Endothelial cell of umbilical vein (primary cell): ENCODE data around the gene OCLN.

Experiments used
- EZH2 ChIP-seq: IDR thresholded peaks from 2 replicates; pipeline ENCODE4 v1.6.1; 2012; ENCODE audit warnings: borderline replicate concordance, low read depth, mild to moderate bottlenecking, moderate library complexity, low read length, inconsistent platforms; ENCODE audit not compliant: severe bottlenecking
- FOS ChIP-seq: IDR thresholded peaks from 2 replicates; pipeline ENCODE4 v1.6.1; 2011; ENCODE audit warnings: mild to moderate bottlenecking, low read length, moderate library complexity, borderline replicate concordance; ENCODE audit not compliant: insufficient read depth
- GATA2 ChIP-seq: IDR thresholded peaks from 2 replicates; pipeline ENCODE4 v1.7.0; 2011; ENCODE audit warnings: low read depth, mild to moderate bottlenecking, moderate library complexity, mixed read lengths, low read length; ENCODE audit not compliant: insufficient read length, insufficient read depth
- MYC ChIP-seq: IDR thresholded peaks from one replicate; pipeline ENCODE4 v1.6.1; 2011; ENCODE audit warnings: mild to moderate bottlenecking, low read depth, low read length
- POLR2A ChIP-seq: IDR thresholded peaks from 2 replicates; pipeline ENCODE4 v1.6.1; 2012; ENCODE audit warnings: low read depth, mild to moderate bottlenecking, control low read depth, low read length
- POLR2AphosphoS5 ChIP-seq: IDR thresholded peaks from 2 replicates; pipeline ENCODE4 v1.6.1; 2012; ENCODE audit warnings: low read depth, mild to moderate bottlenecking, control low read depth, low read length, moderate library complexity; ENCODE audit not compliant: insufficient read depth
- TF ChIP-seq, protein P1 (sequence below): IDR thresholded peaks from 2 replicates; pipeline ENCODE4 v1.6.1; 2011; ENCODE audit not compliant: insufficient read depth, insufficient read length
- TF ChIP-seq, protein P2 (sequence below), 2 donors: IDR thresholded peaks; 1 replicate in 1 of 2; 2 replicates in 1 of 2; pipeline ENCODE4 v1.5.1; 2011; ENCODE audit warnings: low read length in 2 of 2, mild to moderate bottlenecking in 2 of 2, moderate library complexity in 2 of 2, control low read depth in 1 of 2, inconsistent platforms in 1 of 2, low read depth in 1 of 2; ENCODE audit not compliant: insufficient read depth in 1 of 2; ENCODE audit errors: extremely low read depth in 1 of 2

DNA sequence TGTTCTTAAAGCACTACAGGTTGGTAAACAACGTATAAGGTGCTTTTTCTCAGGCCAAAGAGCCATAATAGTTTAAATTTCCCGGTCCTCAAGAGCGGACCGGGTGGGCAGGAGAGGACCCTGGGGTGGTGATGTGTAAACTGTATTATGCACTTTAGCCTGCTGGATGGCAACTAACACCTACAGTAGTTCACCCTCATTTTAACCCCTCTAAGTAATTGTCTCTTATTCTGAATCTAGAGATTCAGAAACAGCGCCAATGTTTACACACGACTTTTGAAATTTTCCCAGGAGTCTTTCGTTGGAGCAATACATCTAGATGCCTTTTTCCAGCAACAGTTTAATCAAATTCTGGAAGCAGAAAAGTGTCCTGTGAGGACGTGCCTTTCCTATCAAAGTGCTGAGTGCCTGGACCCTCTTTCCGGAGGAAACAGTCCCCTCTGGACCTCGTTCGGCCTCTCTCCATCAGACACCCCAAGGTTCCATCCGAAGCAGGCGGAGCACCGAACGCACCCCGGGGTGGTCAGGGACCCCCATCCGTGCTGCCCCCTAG lies 676 bp upstream of the OCLN start:
- TF ChIP-seq, protein P1, sequence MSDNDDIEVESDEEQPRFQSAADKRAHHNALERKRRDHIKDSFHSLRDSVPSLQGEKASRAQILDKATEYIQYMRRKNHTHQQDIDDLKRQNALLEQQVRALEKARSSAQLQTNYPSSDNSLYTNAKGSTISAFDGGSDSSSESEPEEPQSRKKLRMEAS, result no peak
- TF ChIP-seq, protein P2, sequence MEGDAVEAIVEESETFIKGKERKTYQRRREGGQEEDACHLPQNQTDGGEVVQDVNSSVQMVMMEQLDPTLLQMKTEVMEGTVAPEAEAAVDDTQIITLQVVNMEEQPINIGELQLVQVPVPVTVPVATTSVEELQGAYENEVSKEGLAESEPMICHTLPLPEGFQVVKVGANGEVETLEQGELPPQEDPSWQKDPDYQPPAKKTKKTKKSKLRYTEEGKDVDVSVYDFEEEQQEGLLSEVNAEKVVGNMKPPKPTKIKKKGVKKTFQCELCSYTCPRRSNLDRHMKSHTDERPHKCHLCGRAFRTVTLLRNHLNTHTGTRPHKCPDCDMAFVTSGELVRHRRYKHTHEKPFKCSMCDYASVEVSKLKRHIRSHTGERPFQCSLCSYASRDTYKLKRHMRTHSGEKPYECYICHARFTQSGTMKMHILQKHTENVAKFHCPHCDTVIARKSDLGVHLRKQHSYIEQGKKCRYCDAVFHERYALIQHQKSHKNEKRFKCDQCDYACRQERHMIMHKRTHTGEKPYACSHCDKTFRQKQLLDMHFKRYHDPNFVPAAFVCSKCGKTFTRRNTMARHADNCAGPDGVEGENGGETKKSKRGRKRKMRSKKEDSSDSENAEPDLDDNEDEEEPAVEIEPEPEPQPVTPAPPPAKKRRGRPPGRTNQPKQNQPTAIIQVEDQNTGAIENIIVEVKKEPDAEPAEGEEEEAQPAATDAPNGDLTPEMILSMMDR (IDR thresholded peaks at IDR 0.05; ENCODE audit: extremely low read depth in 1 of 2, insufficient read depth in 1 of 2, low read depth in 1 of 2, low read length in 2 of 2), result peak in 1 of 2 donors; percentile 0
- no peak for TF ChIP-seq POLR2A
- TF ChIP-seq POLR2AphosphoS5, result no peak
- no peak for TF ChIP-seq FOS
- no peak for TF ChIP-seq MYC
- no peak for TF ChIP-seq EZH2
- no peak for TF ChIP-seq GATA2
